Endothelial cell of umbilical vein (primary cell): ENCODE data around the gene TEX264. TPM values are rescaled to one million over a fixed set of nuclear protein-coding genes. Genes with fewer than 3 reads are reported as not detected.

Source experiments
- BruUV-seq: library from RNA; stranded (reverse); fragments of 400-500 nt; replicated peaks from 2 replicates; lab custom pipeline; 2021; lab: Mats Ljungman, UMichigan
- CTCF ChIA-PET: fragments of 300-600, 350-600 bp; sonication (Branson Sonifier 250); formaldehyde crosslinking; loops from one replicate; lab custom pipeline; 2021; ENCODE audit warnings: antibody characterized with exemption, inconsistent platforms; lab: Charles Lee
- POLR2A ChIA-PET: fragments of 300-600, 350-600 bp; sonication (Branson Sonifier 250); formaldehyde crosslinking; loops from one replicate; lab custom pipeline; 2021; ENCODE audit warnings: antibody characterized with exemption, inconsistent platforms; lab: Charles Lee
- DNase-seq: peaks from one replicate; pipeline ENCODE4 v3.0.0-alpha.2; 2011; ENCODE audit warnings: low read depth, low spot score
- FAIRE-seq: peaks from 2 replicates; lab custom pipeline; 2011; peaks lifted over from hg19 to GRCh38; lab: Jason Lieb, UNC
- H2AFZ ChIP-seq: 2 replicates; pipeline ENCODE4 v1.6.0; 2012; ENCODE audit warnings: low read depth, low read length, control low read depth, inconsistent platforms
- H3K27ac ChIP-seq: 2 replicates; pipeline ENCODE4 v1.5.1; 2011; ENCODE audit warnings: low read depth, mild to moderate bottlenecking, control low read depth, low read length, moderate library complexity; ENCODE audit not compliant: insufficient read depth
- H3K27me3 ChIP-seq, 2 experiments: 2 replicates each; pipeline versions ENCODE4 v1.6.0 to v1.6.1; 2011; ENCODE audit warnings: low read length in 2 of 2, mixed read lengths in 1 of 2; ENCODE audit not compliant: control insufficient read depth in 2 of 2, insufficient read depth in 2 of 2
- H3K36me3 ChIP-seq, 2 experiments: 2 replicates in 1 of 2; 3 replicates in 1 of 2; pipeline ENCODE4 v1.5.1; 2011; ENCODE audit warnings: low read length in 2 of 2, mild to moderate bottlenecking in 1 of 2, moderate library complexity in 1 of 2; ENCODE audit not compliant: control insufficient read depth in 2 of 2, insufficient read depth in 2 of 2; ENCODE audit errors: extremely low read depth in 1 of 2
- H3K4me1 ChIP-seq: 3 replicates; pipeline ENCODE4 v1.5.1; 2011; ENCODE audit warnings: mild to moderate bottlenecking, low read length; ENCODE audit not compliant: control insufficient read depth, insufficient read depth; ENCODE audit errors: extremely low read depth
- H3K4me2 ChIP-seq: 2 replicates; pipeline ENCODE4 v1.6.1; 2011; ENCODE audit warnings: low read length, control low read depth, mixed read lengths; ENCODE audit not compliant: insufficient read depth
- H3K4me3 ChIP-seq, 3 experiments: fragments of 200-600 bp in 1 of 3; sonication (generic), shearing (Covaris generic) in 1 of 3; replicated peaks in 1 of 3; 2 replicates each; pipeline ENCODE4 v1.5.1; 2011 to 2016; ENCODE audit warnings: control low read depth in 3 of 3, low read length in 3 of 3, mild to moderate bottlenecking in 2 of 3, inconsistent platforms in 1 of 3, low read depth in 1 of 3, moderate library complexity in 1 of 3; ENCODE audit not compliant: insufficient read depth in 1 of 3
- H3K79me2 ChIP-seq: 2 replicates; pipeline ENCODE4 v1.6.0; 2012; ENCODE audit warnings: low read length, inconsistent platforms; ENCODE audit not compliant: control insufficient read depth, insufficient read depth
- H3K9ac ChIP-seq: replicated peaks from 2 replicates; pipeline ENCODE3; 2011; ENCODE audit warnings: low read length, control low read depth; ENCODE audit not compliant: insufficient read depth; ENCODE audit errors: extremely low read depth
- H3K9me1 ChIP-seq: replicated peaks from 3 replicates; pipeline ENCODE4 v1.6.0; 2011; ENCODE audit warnings: mild to moderate bottlenecking, low read length; ENCODE audit not compliant: control insufficient read depth, insufficient read depth; ENCODE audit errors: extremely low read depth
- H3K9me3 ChIP-seq: replicated peaks from 2 replicates; pipeline ENCODE4 v1.5.1; 2012; ENCODE audit warnings: low read length, inconsistent platforms; ENCODE audit not compliant: control insufficient read depth, insufficient read depth
- H4K20me1 ChIP-seq: replicated peaks from 2 replicates; pipeline ENCODE3; 2011; ENCODE audit warnings: mild to moderate bottlenecking, low read length; ENCODE audit not compliant: control insufficient read depth, insufficient read depth; ENCODE audit errors: extremely low read depth
- CTCF ChIP-seq, 2 donors: IDR thresholded peaks; 1 replicate in 1 of 2; 2 replicates in 1 of 2; pipeline ENCODE4 v1.5.1; 2011; ENCODE audit warnings: low read length in 2 of 2, mild to moderate bottlenecking in 2 of 2, moderate library complexity in 2 of 2, control low read depth in 1 of 2, inconsistent platforms in 1 of 2, low read depth in 1 of 2; ENCODE audit not compliant: insufficient read depth in 1 of 2; ENCODE audit errors: extremely low read depth in 1 of 2
- EZH2 ChIP-seq: IDR thresholded peaks from 2 replicates; pipeline ENCODE4 v1.6.1; 2012; ENCODE audit warnings: borderline replicate concordance, low read depth, mild to moderate bottlenecking, moderate library complexity, low read length, inconsistent platforms; ENCODE audit not compliant: severe bottlenecking
- FOS ChIP-seq: IDR thresholded peaks from 2 replicates; pipeline ENCODE4 v1.6.1; 2011; ENCODE audit warnings: mild to moderate bottlenecking, low read length, moderate library complexity, borderline replicate concordance; ENCODE audit not compliant: insufficient read depth
- GATA2 ChIP-seq: IDR thresholded peaks from 2 replicates; pipeline ENCODE4 v1.7.0; 2011; ENCODE audit warnings: low read depth, mild to moderate bottlenecking, moderate library complexity, mixed read lengths, low read length; ENCODE audit not compliant: insufficient read length, insufficient read depth
- JUN ChIP-seq: IDR thresholded peaks from 2 replicates; pipeline ENCODE4 v1.6.1; 2011; ENCODE audit warnings: borderline replicate concordance, low read depth; ENCODE audit not compliant: insufficient read length, insufficient read depth
- MAX ChIP-seq: IDR thresholded peaks from 2 replicates; pipeline ENCODE4 v1.6.1; 2011; ENCODE audit not compliant: insufficient read depth, insufficient read length
- MYC ChIP-seq: IDR thresholded peaks from one replicate; pipeline ENCODE4 v1.6.1; 2011; ENCODE audit warnings: mild to moderate bottlenecking, low read depth, low read length
- POLR2A ChIP-seq: IDR thresholded peaks from 2 replicates; pipeline ENCODE4 v1.6.1; 2012; ENCODE audit warnings: low read depth, mild to moderate bottlenecking, control low read depth, low read length
- POLR2AphosphoS5 ChIP-seq: IDR thresholded peaks from 2 replicates; pipeline ENCODE4 v1.6.1; 2012; ENCODE audit warnings: low read depth, mild to moderate bottlenecking, control low read depth, low read length, moderate library complexity; ENCODE audit not compliant: insufficient read depth
- dilution Hi-C: fragments of 300-500 bp; cut with MboI; formaldehyde crosslinking; loops from one replicate; pipeline ENCODE4 v1.15.0; 2019; ENCODE audit warnings: low sequenced_read_pairs; ENCODE audit not compliant: extremely low pct_ligation_motif_present
- intact Hi-C: fragments of 100-400 bp; cut with micrococcal nuclease; formaldehyde crosslinking; loops from one replicate; pipeline ENCODE4 v1.10.0; 2022
- polyA plus RNA-seq, 4 experiments: library from polyadenylated mRNA; depleted of rRNA in 3 of 4; stranded (reverse) in 3 of 4; unstranded in 1 of 4; fragments of >200 nt; gene quantifications; 2 replicates each; pipeline versions ENCODE4 v1.2.1 to v1.2.3, GENCODE V29; 2011 to 2012; ENCODE audit warnings: missing spikeins in 1 of 4
- total RNA-seq: library from RNA; stranded (reverse); gene quantifications from 2 replicates; pipeline ENCODE4 v1.2.3, GENCODE V29; 2021

The TEX264 gene
- total and polyA plus RNA-seq, 2 donors (not counting 3 experiments of a cell fraction or from before 2014, with no cell fraction given): 29.0 to 89.7 TPM

DNA sequence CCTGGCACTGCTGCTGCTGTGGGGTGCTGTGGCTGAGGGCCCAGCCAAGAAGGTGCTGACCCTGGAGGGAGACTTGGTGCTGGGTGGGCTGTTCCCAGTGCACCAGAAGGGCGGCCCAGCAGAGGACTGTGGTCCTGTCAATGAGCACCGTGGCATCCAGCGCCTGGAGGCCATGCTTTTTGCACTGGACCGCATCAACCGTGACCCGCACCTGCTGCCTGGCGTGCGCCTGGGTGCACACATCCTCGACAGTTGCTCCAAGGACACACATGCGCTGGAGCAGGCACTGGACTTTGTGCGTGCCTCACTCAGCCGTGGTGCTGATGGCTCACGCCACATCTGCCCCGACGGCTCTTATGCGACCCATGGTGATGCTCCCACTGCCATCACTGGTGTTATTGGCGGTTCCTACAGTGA, 38.0 kb downstream of the TEX264 start:
- H4K20me1 ChIP-seq: no peaks in the 10 kb centered on the region

More for the DNA sequence above, 38.0 kb downstream of the TEX264 start:
- Histone ChIP-seq H3K9me3 (no peaks in the 10 kb centered on the region), H3K4me2 (no peak overlapping the region), H3K4me3 (no peak overlapping the region), H3K9me1 (no peaks in the 10 kb centered on the region), H3K36me3 (no peaks in the 10 kb centered on the region), H3K27me3 (peaks cover 2 to 10% of the 10 kb centered on the region in 2 experiments), H3K9ac (no peak overlapping the region), H3K4me1 (peaks cover 3% of the 10 kb centered on the region), H3K27ac (no peak overlapping the region), H2AFZ (no peak overlapping the region), H3K79me2 (no peaks in the 10 kb centered on the region)
- no peak for DNase-seq
- ChIA-PET POLR2A (no interaction called here), CTCF (interaction anchor here (2.2 kb wide), 1 partner anchor 91 kb away, joined by 8 read pairs; no protein-coding TSS in a partner anchor)
- dilution Hi-C loops (no loop called here), intact Hi-C loops (no loop called here)
- BruUV-seq: no TSS peak
- TF ChIP-seq MYC (no peak), CTCF (IDR thresholded peaks at IDR 0.05; ENCODE audit: extremely low read depth in 1 of 2, insufficient read depth in 1 of 2, low read depth in 1 of 2, low read length in 2 of 2) (no peak), MAX (no peak), POLR2AphosphoS5 (no peak), JUN (no peak), EZH2 (no peak), GATA2 (no peak), POLR2A (no peak), FOS (no peak)
- FAIRE-seq: no peak
